ENCODE data around the gene GK.

- TF ChIP-seq FOXK2 (IDR thresholded peaks at IDR 0.05) = no peak
- no peak for TF ChIP-seq FOXA1 (IDR thresholded peaks at IDR 0.05)
- no peak for TF ChIP-seq SP1 (IDR thresholded peaks at IDR 0.05)
- TF ChIP-seq L3MBTL2 (conservative IDR thresholded peaks at IDR 0.05) = no peak
- TF ChIP-seq SUZ12 (IDR thresholded peaks at IDR 0.05) = no peak
- TF ChIP-seq BHLHE40 (IDR thresholded peaks at IDR 0.05; ENCODE audit: borderline replicate concordance) = no peak
- no peak for TF ChIP-seq NFRKB (IDR thresholded peaks at IDR 0.05)
- TF ChIP-seq FOXM1 (IDR thresholded peaks at IDR 0.05; ENCODE audit: borderline replicate concordance) = no peak
- no peak for TF ChIP-seq ELF4 (IDR thresholded peaks at IDR 0.05)
Observed at GRCh38 chrX:30779453-30780030, 126.3 kb downstream of the GK start.

Data from HEK293T (cell line).